Measurements from ENCODE around the gene LUZP1.

DNA sequence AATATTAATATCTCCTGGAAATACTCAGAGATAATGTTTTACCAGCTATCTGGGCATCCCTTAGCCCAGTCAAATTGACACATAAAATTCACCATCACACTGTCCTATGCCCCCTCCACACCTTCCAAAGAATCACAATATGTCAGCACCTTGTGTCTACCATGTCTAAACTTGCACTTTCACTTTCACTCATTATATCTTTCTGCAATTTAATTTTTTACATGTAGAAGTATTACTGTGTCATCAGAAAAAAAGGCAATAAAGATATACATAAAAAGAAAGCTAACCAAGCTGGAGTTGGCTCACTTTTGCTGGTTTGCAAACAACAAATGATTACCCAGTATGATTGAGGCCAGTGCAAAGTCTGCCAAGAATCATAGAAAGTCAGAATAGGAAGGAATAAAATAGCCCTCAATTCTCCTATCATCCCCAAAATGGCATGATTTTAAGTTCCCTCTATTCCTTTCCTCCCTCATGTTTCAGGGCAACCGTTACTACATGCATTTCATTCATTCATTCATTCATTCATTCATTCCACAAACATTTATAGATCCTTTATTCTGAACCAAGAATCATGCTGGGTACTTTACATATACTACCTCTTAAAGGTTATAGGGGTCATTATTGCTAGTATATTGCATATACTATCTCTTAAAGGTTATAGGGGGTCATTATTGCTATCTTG, 5.9 kb upstream of the LUZP1 start:
- TF ChIP-seq, protein P1, sequence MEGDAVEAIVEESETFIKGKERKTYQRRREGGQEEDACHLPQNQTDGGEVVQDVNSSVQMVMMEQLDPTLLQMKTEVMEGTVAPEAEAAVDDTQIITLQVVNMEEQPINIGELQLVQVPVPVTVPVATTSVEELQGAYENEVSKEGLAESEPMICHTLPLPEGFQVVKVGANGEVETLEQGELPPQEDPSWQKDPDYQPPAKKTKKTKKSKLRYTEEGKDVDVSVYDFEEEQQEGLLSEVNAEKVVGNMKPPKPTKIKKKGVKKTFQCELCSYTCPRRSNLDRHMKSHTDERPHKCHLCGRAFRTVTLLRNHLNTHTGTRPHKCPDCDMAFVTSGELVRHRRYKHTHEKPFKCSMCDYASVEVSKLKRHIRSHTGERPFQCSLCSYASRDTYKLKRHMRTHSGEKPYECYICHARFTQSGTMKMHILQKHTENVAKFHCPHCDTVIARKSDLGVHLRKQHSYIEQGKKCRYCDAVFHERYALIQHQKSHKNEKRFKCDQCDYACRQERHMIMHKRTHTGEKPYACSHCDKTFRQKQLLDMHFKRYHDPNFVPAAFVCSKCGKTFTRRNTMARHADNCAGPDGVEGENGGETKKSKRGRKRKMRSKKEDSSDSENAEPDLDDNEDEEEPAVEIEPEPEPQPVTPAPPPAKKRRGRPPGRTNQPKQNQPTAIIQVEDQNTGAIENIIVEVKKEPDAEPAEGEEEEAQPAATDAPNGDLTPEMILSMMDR (IDR thresholded peaks at IDR 0.05), result no peak
- TF ChIP-seq POLR2A (IDR thresholded peaks at IDR 0.05), result no peak
- no peak for TF ChIP-seq EP300 (IDR thresholded peaks at IDR 0.05)

Measured in tibial nerve (tissue), 4 donors.